ENCODE data around the gene RAB3A.
A peak's percentile ranks its signal among the peaks of the same experiment; 100 is the strongest.

RAB3A gene

GRCh38 chr19:18194554-18195238, 9.1 kb downstream of the RAB3A start:
- DNase-seq = no peak

GRCh38 chr19:18194181-18194530, 9.7 kb downstream of the RAB3A start:
- DNase-seq = no peak

- DNase-seq = no peak
Measured at GRCh38 chr19:18193388-18194180, 10.3 kb downstream of the RAB3A start.

- peak; percentile 100 for DNase-seq
Measured at GRCh38 chr19:18192673-18193387, 11.0 kb downstream of the RAB3A start, which contains the start of gene MPV17L2. MPV17L2 (plus strand) TSS chr19:18193218; CDS start chr19:18193282, 64 bp downstream.

- DNase-seq = no peak
Measured at GRCh38 chr19:18191640-18192062, 12.2 kb downstream of the RAB3A start.

GRCh38 chr19:18190278-18190677, 13.6 kb downstream of the RAB3A start:
- no peak for DNase-seq

- DNase-seq = no peak
Measured at GRCh38 chr19:18185538-18185937, 18.3 kb downstream of the RAB3A start.

- DNase-seq = no peak
Measured at GRCh38 chr19:18183529-18183928, 20.3 kb downstream of the RAB3A start.

GRCh38 chr19:18179957-18180356, 23.9 kb downstream of the RAB3A start:
- no peak for DNase-seq

- DNase-seq = peak; percentile 40
Measured at GRCh38 chr19:18176367-18177310, 27.2 kb downstream of the RAB3A start.

- no peak for DNase-seq
Measured at GRCh38 chr19:18174983-18175382, 28.9 kb downstream of the RAB3A start.

- peak; percentile 89 for DNase-seq
Measured at GRCh38 chr19:18173572-18174288, 30.1 kb downstream of the RAB3A start, which contains the start of gene IFI30. IFI30 (plus strand) TSS chr19:18173813; CDS start chr19:18173842, 29 bp downstream.

- peak; percentile 96 for DNase-seq
Measured at GRCh38 chr19:18173054-18173571, 30.7 kb downstream of the RAB3A start.

GRCh38 chr19:18172331-18173053, 31.4 kb downstream of the RAB3A start:
- DNase-seq = no peak

- DNase-seq = peak; percentile 49
Measured at GRCh38 chr19:18171605-18172327, 32.1 kb downstream of the RAB3A start.

- DNase-seq = peak; percentile 90
Measured at GRCh38 chr19:18170714-18171255, 33.1 kb downstream of the RAB3A start.

GRCh38 chr19:18168673-18169381, 35.0 kb downstream of the RAB3A start:
- no peak for DNase-seq

GRCh38 chr19:18167975-18168645, 35.7 kb downstream of the RAB3A start:
- DNase-seq = peak; percentile 49
